HCT116 (cell line): Measurements from ENCODE around the gene KCTD1. TPM values are rescaled to one million over a fixed set of nuclear protein-coding genes. Genes with fewer than 3 reads are reported as not detected.

Experiments used
- ATAC-seq: fragments of 200-7000 bp; cut with Tn5 transposase; 2 replicates; pipeline ENCODE4 v1.9.1; 2020; ENCODE audit warnings: mild to moderate bottlenecking, moderate library complexity
- BruUV-seq: library from RNA; stranded (reverse); fragments of 400-500 nt; replicated peaks from 2 replicates; lab custom pipeline; 2021; lab: Mats Ljungman, UMichigan
- CTCF ChIA-PET: fragments of 300-600 bp; sonication (Branson Sonifier 250); formaldehyde crosslinking; loops from one replicate; lab custom pipeline; 2021; ENCODE audit warnings: antibody characterized with exemption; lab: Charles Lee
- POLR2A ChIA-PET: fragments of 300-600, 350-600 bp; sonication (Branson Sonifier 250); formaldehyde crosslinking; loops from one replicate; lab custom pipeline; 2021; ENCODE audit warnings: antibody characterized with exemption; lab: Charles Lee
- RAD21 ChIA-PET, 2 experiments: fragments of 300-600 bp; sonication (Branson Sonifier 250); formaldehyde crosslinking; loops; one replicate each; lab custom pipeline; 2023; ENCODE audit warnings: low total read pairs in 2 of 2; ENCODE audit not compliant: uncharacterized antibody in 2 of 2, unreplicated experiment in 2 of 2, low non-redundant PET in 1 of 2; lab: Charles Lee
- DNase-seq: peaks from one replicate; pipeline ENCODE4 v3.0.0-alpha.2; 2010; ENCODE audit warnings: low read depth, low spot score
- H2AFZ ChIP-seq: fragments of 200-600 bp; shearing (Covaris generic), sonication (generic); 2 replicates; pipeline ENCODE4 v1.6.1; 2017; ENCODE audit warnings: low read depth, mixed run types, mixed read lengths, antibody characterized with exemption, low read length; ENCODE audit not compliant: poor library complexity, severe bottlenecking
- H3K27ac ChIP-seq: 2 replicates; pipeline ENCODE4 v1.5.1; 2012; ENCODE audit warnings: low read depth, low read length
- H3K27me3 ChIP-seq: fragments of 200-600 bp; sonication (generic); 2 replicates; pipeline ENCODE4 v1.6.1; 2016; ENCODE audit warnings: mixed run types, low read length, mixed read lengths; ENCODE audit not compliant: insufficient read depth
- H3K36me3 ChIP-seq, 2 experiments: fragments of 200-500 bp in 1 of 2; fragments of 200-600 bp in 1 of 2; sonication (Bioruptor generic) in 1 of 2; sonication (generic) in 1 of 2; 2 replicates each; pipeline versions ENCODE4 v1.5.1 to v1.6.1; 2014 to 2016; ENCODE audit warnings: low read length in 2 of 2, inconsistent platforms in 1 of 2, mixed read lengths in 1 of 2, mixed run types in 1 of 2; ENCODE audit not compliant: insufficient read depth in 2 of 2, control insufficient read depth in 1 of 2
- H3K4me1 ChIP-seq, 2 experiments: fragments of 200-600 bp in 1 of 2; sonication (generic) in 1 of 2; 2 replicates each; pipeline versions ENCODE4 v1.5.1 to v1.6.1; 2012 to 2017; ENCODE audit warnings: low read length in 2 of 2, inconsistent platforms in 1 of 2, mild to moderate bottlenecking in 1 of 2, mixed read lengths in 1 of 2, mixed run types in 1 of 2, moderate library complexity in 1 of 2; ENCODE audit not compliant: insufficient read depth in 2 of 2, control insufficient read depth in 1 of 2
- H3K4me2 ChIP-seq: fragments of 200-600 bp; sonication (generic); 2 replicates; pipeline ENCODE4 v1.6.1; 2017; ENCODE audit warnings: mixed run types, low read length, mixed read lengths
- H3K4me3 ChIP-seq, 2 experiments: fragments of 200-600 bp in 1 of 2; sonication (generic) in 1 of 2; replicated peaks in 1 of 2; 2 replicates each; pipeline ENCODE4 v1.5.1; 2011 to 2016; ENCODE audit warnings: low read length in 2 of 2, control low read depth in 1 of 2, low read depth in 1 of 2, mild to moderate bottlenecking in 1 of 2, mixed read lengths in 1 of 2, mixed run types in 1 of 2
- H3K79me2 ChIP-seq: fragments of 200-600 bp; sonication (generic); 2 replicates; pipeline ENCODE4 v1.6.1; 2017; ENCODE audit warnings: mild to moderate bottlenecking, mixed run types, low read length, moderate library complexity, mixed read lengths; ENCODE audit not compliant: insufficient read depth
- H3K9ac ChIP-seq: fragments of 200-600 bp; sonication (generic); 2 replicates; pipeline ENCODE4 v1.6.1; 2016; ENCODE audit warnings: low read length, mixed read lengths
- H3K9me2 ChIP-seq: fragments of 200-600 bp; sonication (generic), shearing (Covaris generic); 2 replicates; pipeline ENCODE4 v1.6.1; 2017; ENCODE audit warnings: mixed run types, mild to moderate bottlenecking, moderate library complexity; ENCODE audit not compliant: insufficient read depth
- H3K9me3 ChIP-seq, 2 experiments: fragments of 200-500 bp in 1 of 2; fragments of 200-600 bp in 1 of 2; sonication (Bioruptor generic) in 1 of 2; sonication (generic) in 1 of 2; 2 replicates each; pipeline ENCODE4 v1.6.1; 2014 to 2017; ENCODE audit warnings: low read length in 2 of 2, mixed read lengths in 2 of 2, inconsistent platforms in 1 of 2, low read depth in 1 of 2, mild to moderate bottlenecking in 1 of 2, mixed run types in 1 of 2, moderate library complexity in 1 of 2; ENCODE audit not compliant: control insufficient read depth in 1 of 2, insufficient read depth in 1 of 2
- H4K20me1 ChIP-seq: fragments of 200-600 bp; sonication (generic), shearing (Covaris generic); 2 replicates; pipeline ENCODE4 v1.6.1; 2017; ENCODE audit warnings: mixed run types, mild to moderate bottlenecking, moderate library complexity; ENCODE audit not compliant: insufficient read depth
- CBX3 ChIP-seq: IDR thresholded peaks from 2 replicates; pipeline ENCODE4 v1.6.1; 2012; ENCODE audit warnings: low read depth
- CEBPB ChIP-seq: IDR thresholded peaks from 2 replicates; pipeline ENCODE4 v1.6.1; 2012; ENCODE audit warnings: low read depth
- ELF1 ChIP-seq: IDR thresholded peaks from 2 replicates; pipeline ENCODE4 v1.6.1; 2012; ENCODE audit warnings: low read depth, borderline replicate concordance
- EZH2 ChIP-seq: fragments of 200-600 bp; sonication (generic); IDR thresholded peaks from 2 replicates; pipeline ENCODE4 v1.6.1; 2017; ENCODE audit warnings: antibody characterized with exemption, mixed run types
- EZH2phosphoT487 ChIP-seq: fragments of 200-600 bp; IDR thresholded peaks from 2 replicates; pipeline ENCODE4 v1.6.1; 2018; ENCODE audit warnings: antibody characterized with exemption, borderline replicate concordance
- FOSL1 ChIP-seq: IDR thresholded peaks from 2 replicates; pipeline ENCODE4 v1.6.1; 2012; ENCODE audit warnings: low read depth
- MAX ChIP-seq: IDR thresholded peaks from 2 replicates; pipeline ENCODE4 v1.6.1; 2012
- POLR2A ChIP-seq: IDR thresholded peaks from 2 replicates; pipeline ENCODE4 v1.7.0; 2011; ENCODE audit warnings: borderline replicate concordance; ENCODE audit not compliant: insufficient read depth, insufficient read length; ENCODE audit errors: extremely low read depth
- POLR2AphosphoS5 ChIP-seq: IDR thresholded peaks from 2 replicates; pipeline ENCODE4 v1.6.1; 2011; ENCODE audit warnings: mild to moderate bottlenecking, low read depth, low read length, moderate library complexity
- RAD21 ChIP-seq: IDR thresholded peaks from 2 replicates; pipeline ENCODE4 v1.6.1; 2012; ENCODE audit warnings: low read depth, mild to moderate bottlenecking
- SP1 ChIP-seq: IDR thresholded peaks from 2 replicates; pipeline ENCODE4 v1.6.1; 2012; ENCODE audit warnings: low read depth
- TCF7L2 ChIP-seq: IDR thresholded peaks from 2 replicates; pipeline ENCODE4 v1.7.0; 2011; ENCODE audit warnings: borderline replicate concordance, inconsistent platforms; ENCODE audit not compliant: insufficient read depth, insufficient read length; ENCODE audit errors: extremely low read depth
- YY1 ChIP-seq: IDR thresholded peaks from 2 replicates; pipeline ENCODE4 v1.6.1; 2011; ENCODE audit warnings: low read length, low read depth, moderate library complexity, mild to moderate bottlenecking; ENCODE audit not compliant: insufficient replicate concordance; ENCODE audit errors: extremely low read depth
- intact Hi-C: fragments of 100-400 bp; cut with micrococcal nuclease; formaldehyde crosslinking; loops from 2 replicates; pipeline ENCODE4 v1.10.0; 2022
- total RNA-seq: library from RNA; stranded (reverse); gene quantifications from one replicate; pipeline ENCODE4 v1.2.1, GENCODE V29; 2021; ENCODE audit not compliant: unreplicated experiment
- TF ChIP-seq, protein P1 (sequence below), 3 experiments: fragments of 200-600 bp in 1 of 3; sonication (generic) in 1 of 3; IDR thresholded peaks in 2 of 3; conservative IDR thresholded peaks in 1 of 3; 2 replicates each; pipeline ENCODE4 v1.5.1; 2012 to 2017; ENCODE audit warnings: low read depth in 2 of 3, low read length in 2 of 3, antibody characterized with exemption in 1 of 3, borderline replicate concordance in 1 of 3, control low read depth in 1 of 3, mild to moderate bottlenecking in 1 of 3, mixed read lengths in 1 of 3, mixed run types in 1 of 3, moderate library complexity in 1 of 3; ENCODE audit not compliant: insufficient read depth in 1 of 3
- TF ChIP-seq, protein P2 (sequence below): IDR thresholded peaks from 2 replicates; pipeline ENCODE4 v1.6.1; 2012
- TF ChIP-seq, protein P3 (sequence below): IDR thresholded peaks from 2 replicates; pipeline ENCODE4 v1.6.1; 2011; ENCODE audit warnings: mild to moderate bottlenecking, low read length, moderate library complexity; ENCODE audit not compliant: insufficient replicate concordance; ENCODE audit errors: extremely low read depth

The KCTD1 gene
- total RNA-seq, 1 experiment from 2014 or later: 16.8 TPM

- TF ChIP-seq, protein P1, sequence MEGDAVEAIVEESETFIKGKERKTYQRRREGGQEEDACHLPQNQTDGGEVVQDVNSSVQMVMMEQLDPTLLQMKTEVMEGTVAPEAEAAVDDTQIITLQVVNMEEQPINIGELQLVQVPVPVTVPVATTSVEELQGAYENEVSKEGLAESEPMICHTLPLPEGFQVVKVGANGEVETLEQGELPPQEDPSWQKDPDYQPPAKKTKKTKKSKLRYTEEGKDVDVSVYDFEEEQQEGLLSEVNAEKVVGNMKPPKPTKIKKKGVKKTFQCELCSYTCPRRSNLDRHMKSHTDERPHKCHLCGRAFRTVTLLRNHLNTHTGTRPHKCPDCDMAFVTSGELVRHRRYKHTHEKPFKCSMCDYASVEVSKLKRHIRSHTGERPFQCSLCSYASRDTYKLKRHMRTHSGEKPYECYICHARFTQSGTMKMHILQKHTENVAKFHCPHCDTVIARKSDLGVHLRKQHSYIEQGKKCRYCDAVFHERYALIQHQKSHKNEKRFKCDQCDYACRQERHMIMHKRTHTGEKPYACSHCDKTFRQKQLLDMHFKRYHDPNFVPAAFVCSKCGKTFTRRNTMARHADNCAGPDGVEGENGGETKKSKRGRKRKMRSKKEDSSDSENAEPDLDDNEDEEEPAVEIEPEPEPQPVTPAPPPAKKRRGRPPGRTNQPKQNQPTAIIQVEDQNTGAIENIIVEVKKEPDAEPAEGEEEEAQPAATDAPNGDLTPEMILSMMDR (IDR thresholded peaks at IDR 0.05 in 2 of 3, conservative IDR thresholded peaks at IDR 0.05 in 1 of 3; ENCODE audit: borderline replicate concordance in 1 of 3, insufficient read depth in 1 of 3, low read depth in 2 of 3, low read length in 2 of 3): no peak
- no peak for TF ChIP-seq CEBPB
- no peak for TF ChIP-seq POLR2A
- no peak for TF ChIP-seq EZH2phosphoT487
- TF ChIP-seq, protein P2, sequence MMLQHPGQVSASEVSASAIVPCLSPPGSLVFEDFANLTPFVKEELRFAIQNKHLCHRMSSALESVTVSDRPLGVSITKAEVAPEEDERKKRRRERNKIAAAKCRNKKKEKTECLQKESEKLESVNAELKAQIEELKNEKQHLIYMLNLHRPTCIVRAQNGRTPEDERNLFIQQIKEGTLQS: no peak
- TF ChIP-seq RAD21: no peak
- no peak for TF ChIP-seq EZH2
These were observed 26.9 kb upstream of the KCTD1 start (continued) for GRCh38 chr18:26574958-26575864.

- intact Hi-C loops: no loop called here
- peak overlapping the region; percentile 30 for H2AFZ ChIP-seq
- no TSS peak for BruUV-seq
- ChIA-PET RAD21 (no interaction called here), CTCF (interaction anchor here (0.9 to 1.5 kb wide), 3 partner anchors 13 to 185 kb away, joined by 3 read pairs; no protein-coding TSS in a partner anchor), POLR2A (interaction anchor here (0.7 kb wide), 1 partner anchor 36 kb away, joined by 3 read pairs; no protein-coding TSS in a partner anchor)
- no peaks in the 10 kb centered on the region for H4K20me1 ChIP-seq
- H3K9me2 ChIP-seq: no peaks in the 10 kb centered on the region
- H3K36me3 ChIP-seq: no peaks in the 10 kb centered on the region
- H3K9me3 ChIP-seq: no peaks in the 10 kb centered on the region
- ATAC-seq (no peak), DNase-seq (no peak)
- H3K4me3 ChIP-seq: no peak overlapping the region
- no peaks in the 10 kb centered on the region for H3K79me2 ChIP-seq
- peak overlapping the region; percentile 38 for H3K4me2 ChIP-seq
- peaks cover 4 to 31% of the 10 kb centered on the region in 2 experiments; a peak in 3 of 4 replicates for H3K4me1 ChIP-seq
- H3K27ac ChIP-seq: no peak overlapping the region
- no peak overlapping the region for H3K9ac ChIP-seq
- H3K27me3 ChIP-seq: no peaks in the 10 kb centered on the region
- no peak for TF ChIP-seq RAD21
- TF ChIP-seq MAX: no peak
- no peak for TF ChIP-seq ELF1
- TF ChIP-seq, protein P3, sequence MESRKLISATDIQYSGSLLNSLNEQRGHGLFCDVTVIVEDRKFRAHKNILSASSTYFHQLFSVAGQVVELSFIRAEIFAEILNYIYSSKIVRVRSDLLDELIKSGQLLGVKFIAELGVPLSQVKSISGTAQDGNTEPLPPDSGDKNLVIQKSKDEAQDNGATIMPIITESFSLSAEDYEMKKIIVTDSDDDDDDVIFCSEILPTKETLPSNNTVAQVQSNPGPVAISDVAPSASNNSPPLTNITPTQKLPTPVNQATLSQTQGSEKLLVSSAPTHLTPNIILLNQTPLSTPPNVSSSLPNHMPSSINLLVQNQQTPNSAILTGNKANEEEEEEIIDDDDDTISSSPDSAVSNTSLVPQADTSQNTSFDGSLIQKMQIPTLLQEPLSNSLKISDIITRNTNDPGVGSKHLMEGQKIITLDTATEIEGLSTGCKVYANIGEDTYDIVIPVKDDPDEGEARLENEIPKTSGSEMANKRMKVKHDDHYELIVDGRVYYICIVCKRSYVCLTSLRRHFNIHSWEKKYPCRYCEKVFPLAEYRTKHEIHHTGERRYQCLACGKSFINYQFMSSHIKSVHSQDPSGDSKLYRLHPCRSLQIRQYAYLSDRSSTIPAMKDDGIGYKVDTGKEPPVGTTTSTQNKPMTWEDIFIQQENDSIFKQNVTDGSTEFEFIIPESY: no peak
- no peak for TF ChIP-seq CEBPB
- TF ChIP-seq FOSL1: no peak
- no peak for TF ChIP-seq CBX3
- TF ChIP-seq TCF7L2: no peak
- no peak for TF ChIP-seq EZH2
- TF ChIP-seq YY1: no peak
- no peak for TF ChIP-seq POLR2AphosphoS5
- TF ChIP-seq SP1: no peak
These were observed 20.7 kb upstream of the KCTD1 start for GRCh38 chr18:26568926-26569665.
